ENCODE measurements around the gene STAT6. TPM values are rescaled to one million over a fixed set of nuclear protein-coding genes. Genes with fewer than 3 reads are reported as not detected.

The STAT6 gene
- total and polyA plus RNA-seq, 11 donors, result 31.6 to 87.7 (median 38.4) TPM

DNA sequence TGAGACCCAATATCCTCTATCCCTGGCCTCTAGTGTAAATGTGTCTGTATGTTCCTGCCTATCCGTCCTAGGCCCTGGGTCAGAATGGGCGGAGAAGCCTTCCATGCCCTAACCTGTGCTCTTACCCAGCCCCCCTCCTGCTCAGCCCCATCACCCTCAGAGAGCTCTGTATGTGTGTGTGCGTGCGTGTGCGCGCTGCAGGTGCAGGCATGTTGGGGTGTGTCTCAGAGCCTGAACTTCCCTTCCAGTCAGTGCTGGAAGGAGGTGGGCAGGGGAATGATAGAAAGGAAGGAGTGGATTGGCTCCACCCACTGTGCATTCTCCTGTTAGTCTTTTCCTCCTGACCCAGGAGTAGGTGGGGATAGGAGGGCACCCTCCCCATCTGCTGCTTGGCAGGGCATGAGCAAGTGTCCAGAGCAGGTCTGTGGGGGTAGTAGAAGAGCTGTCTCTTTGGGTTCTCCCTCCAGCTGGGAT lies 15.0 kb downstream of the STAT6 start:
- H3K9me3 ChIP-seq, result no peaks in the 10 kb centered on the region
- H3K27me3 ChIP-seq, result no peaks in the 10 kb centered on the region
- peaks cover 0 to 95% (median 87%) of the 10 kb centered on the region in 9 donors for H3K36me3 ChIP-seq
- peak in 1 of 5 donors; percentile 20 for DNase-seq
- TF ChIP-seq POLR2A (IDR thresholded peaks at IDR 0.05), result no peak
- TF ChIP-seq, protein P1, sequence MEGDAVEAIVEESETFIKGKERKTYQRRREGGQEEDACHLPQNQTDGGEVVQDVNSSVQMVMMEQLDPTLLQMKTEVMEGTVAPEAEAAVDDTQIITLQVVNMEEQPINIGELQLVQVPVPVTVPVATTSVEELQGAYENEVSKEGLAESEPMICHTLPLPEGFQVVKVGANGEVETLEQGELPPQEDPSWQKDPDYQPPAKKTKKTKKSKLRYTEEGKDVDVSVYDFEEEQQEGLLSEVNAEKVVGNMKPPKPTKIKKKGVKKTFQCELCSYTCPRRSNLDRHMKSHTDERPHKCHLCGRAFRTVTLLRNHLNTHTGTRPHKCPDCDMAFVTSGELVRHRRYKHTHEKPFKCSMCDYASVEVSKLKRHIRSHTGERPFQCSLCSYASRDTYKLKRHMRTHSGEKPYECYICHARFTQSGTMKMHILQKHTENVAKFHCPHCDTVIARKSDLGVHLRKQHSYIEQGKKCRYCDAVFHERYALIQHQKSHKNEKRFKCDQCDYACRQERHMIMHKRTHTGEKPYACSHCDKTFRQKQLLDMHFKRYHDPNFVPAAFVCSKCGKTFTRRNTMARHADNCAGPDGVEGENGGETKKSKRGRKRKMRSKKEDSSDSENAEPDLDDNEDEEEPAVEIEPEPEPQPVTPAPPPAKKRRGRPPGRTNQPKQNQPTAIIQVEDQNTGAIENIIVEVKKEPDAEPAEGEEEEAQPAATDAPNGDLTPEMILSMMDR (IDR thresholded peaks at IDR 0.05), result no peak
- no peak overlapping the region for H3K4me3 ChIP-seq
- H3K27ac ChIP-seq, result peak overlapping the region in 1 of 12 donors; percentile 22
- 83 to 88% (median 86%) methylated on average over 6 of the region's 6 CpGs for WGBS, 4 donors
- intact Hi-C loops (cut with DNase I), result no loop called here
- peaks cover 0 to 44% (median 25%) of the 10 kb centered on the region in 12 donors for H3K4me1 ChIP-seq
- no peak for ATAC-seq

DNA sequence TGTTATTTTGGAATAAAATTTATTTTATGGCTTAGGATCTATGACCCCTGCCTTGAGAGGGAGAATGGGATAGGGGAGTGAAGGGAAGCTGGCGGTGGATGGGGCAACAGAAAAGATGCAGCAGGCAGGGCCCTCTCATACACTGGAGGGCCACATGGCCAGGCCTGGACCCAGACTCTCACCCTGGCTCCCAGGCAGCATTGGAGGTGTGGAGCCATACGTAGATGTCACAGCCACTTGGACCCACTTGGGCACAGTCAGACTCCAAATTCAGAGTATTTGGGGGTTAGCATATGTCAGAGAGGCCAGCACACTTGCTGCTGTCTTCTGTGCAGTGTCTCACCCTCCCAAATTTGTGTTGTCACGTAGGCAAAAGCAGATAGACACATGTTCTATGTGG lies 15.7 kb downstream of the STAT6 start:
- WGBS, 4 donors, result 78 to 91% (median 84%) methylated on average over 3 of the region's 3 CpGs
- intact Hi-C loops (cut with DNase I), result no loop called here
- Histone ChIP-seq H3K4me1 (peaks cover 0 to 51% (median 32%) of the 10 kb centered on the region in 12 donors), H3K4me3 (no peak overlapping the region), H3K36me3 (peaks cover 0 to 92% (median 87%) of the 10 kb centered on the region in 9 donors), H3K27me3 (no peaks in the 10 kb centered on the region), H3K27ac (peak overlapping the region in 2 of 12 donors; percentile 77 to 99), H3K9me3 (no peaks in the 10 kb centered on the region)
- ATAC-seq (no peak), DNase-seq (peak in 1 of 5 donors; percentile 8)
- TF ChIP-seq, protein P1 (IDR thresholded peaks at IDR 0.05), result no peak
- TF ChIP-seq POLR2A (IDR thresholded peaks at IDR 0.05), result no peak

DNA sequence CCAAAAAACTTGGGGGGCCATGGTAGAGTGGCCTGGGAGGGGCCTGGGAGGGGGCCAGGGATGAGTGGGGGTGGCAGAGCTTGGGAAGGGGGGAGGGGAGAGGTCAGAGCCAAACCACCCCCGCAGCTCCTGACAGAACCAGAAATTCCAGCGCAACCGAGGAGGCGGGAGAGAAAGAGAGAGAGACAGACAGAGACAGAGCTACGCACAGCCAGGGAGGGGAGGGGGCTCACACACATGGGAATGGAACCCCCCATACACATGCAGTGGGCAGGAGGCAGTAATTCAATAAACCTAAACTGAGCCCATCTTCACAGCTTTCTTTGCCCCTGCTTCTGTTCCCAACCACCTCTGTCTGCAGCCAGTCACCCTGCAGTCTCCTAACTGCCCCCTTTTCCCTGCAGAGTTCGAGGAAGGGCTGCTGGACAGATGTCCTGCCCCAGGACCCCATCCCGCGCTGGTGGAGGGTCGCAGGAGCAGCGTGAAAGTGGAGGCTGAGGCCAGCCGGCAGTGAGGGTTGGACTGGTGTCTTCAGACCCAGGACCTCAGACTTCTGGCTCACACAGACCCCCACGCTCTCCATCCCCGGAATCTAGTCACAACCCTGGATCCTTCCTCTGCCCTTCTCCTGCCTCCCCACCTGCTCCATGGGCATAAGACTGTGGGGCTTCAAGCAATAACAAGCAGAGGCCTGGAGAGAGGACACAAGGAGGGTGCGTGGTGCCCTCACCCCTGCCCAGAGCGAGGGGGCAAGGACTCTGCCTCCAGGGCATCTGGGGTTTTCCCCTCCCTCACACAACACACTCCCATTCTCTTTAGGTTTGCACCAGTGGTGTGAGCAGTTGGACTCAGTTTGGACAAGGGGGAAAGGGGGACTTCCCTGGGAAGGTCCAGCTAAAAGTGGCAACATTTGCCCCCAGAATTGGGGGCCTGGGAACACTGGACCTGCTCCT lies 16.7 kb downstream of the STAT6 start:
- Histone ChIP-seq H3K4me1 (peaks cover 0 to 58% (median 38%) of the 10 kb centered on the region in 12 donors), H3K9me3 (no peaks in the 10 kb centered on the region), H3K27me3 (no peaks in the 10 kb centered on the region), H3K36me3 (peaks cover 0 to 84% (median 78%) of the 10 kb centered on the region in 9 donors), H3K4me3 (no peak overlapping the region), H3K27ac (peak overlapping the region in 11 of 12 donors; percentile 32 to 99 (median 68))
- DNase-seq, result peak in 1 of 5 donors; percentile 24
- TF ChIP-seq POLR2A (IDR thresholded peaks at IDR 0.05), result no peak
- TF ChIP-seq, protein P1 (IDR thresholded peaks at IDR 0.05), result no peak
- intact Hi-C loops (cut with DNase I), result no loop called here
- peak in 1 of 4 donors; percentile 2 for ATAC-seq
- 61 to 68% (median 64%) methylated on average over 15 of the region's 15 CpGs for WGBS, 4 donors

Data from heart left ventricle (tissue), 16 donors.